HUES48 (cell line): ENCODE results near the gene SRPK2.

ENCODE experiments used
- H3K27ac ChIP-seq: one replicate; pipeline ENCODE4 v1.7.0; 2013; ENCODE audit warnings: low read depth, low read length, inconsistent platforms
- H3K27me3 ChIP-seq: 2 replicates; pipeline ENCODE4 v1.6.1; 2013; ENCODE audit warnings: mild to moderate bottlenecking, low read length; ENCODE audit not compliant: control insufficient read depth, insufficient read depth
- H3K36me3 ChIP-seq: 2 replicates; pipeline ENCODE4 v1.6.1; 2013; ENCODE audit warnings: low read length; ENCODE audit not compliant: control insufficient read depth, insufficient read depth
- H3K4me1 ChIP-seq: 2 replicates; pipeline ENCODE4 v1.6.1; 2013; ENCODE audit warnings: mild to moderate bottlenecking, low read length; ENCODE audit not compliant: control insufficient read depth, insufficient read depth
- H3K4me3 ChIP-seq: 2 replicates; pipeline ENCODE4 v1.5.1; 2013; ENCODE audit warnings: mild to moderate bottlenecking, low read depth, low read length
- H3K9ac ChIP-seq: 2 replicates; pipeline ENCODE4 v1.6.1; 2013; ENCODE audit warnings: mild to moderate bottlenecking, low read depth, low read length, moderate library complexity
- H3K9me3 ChIP-seq: 2 replicates; pipeline ENCODE4 v1.6.1; 2013; ENCODE audit warnings: low read length; ENCODE audit not compliant: control insufficient read depth, insufficient read depth

The SRPK2 gene

GRCh38 chr7:105088456-105088855 is 300.3 kb downstream of the SRPK2 start:
- Histone ChIP-seq H3K27me3 (no peaks in the 10 kb centered on the region), H3K4me1 (no peaks in the 10 kb centered on the region), H3K27ac (no peak overlapping the region), H3K9me3 (no peaks in the 10 kb centered on the region), H3K9ac (no peak overlapping the region), H3K36me3 (peaks cover 75% of the 10 kb centered on the region), H3K4me3 (no peak overlapping the region)

- H3K9me3 ChIP-seq: no peaks in the 10 kb centered on the region
- no peak overlapping the region for H3K4me3 ChIP-seq
- H3K9ac ChIP-seq: no peak overlapping the region
Measured at GRCh38 chr7:105087981-105088380, 300.7 kb downstream of the SRPK2 start.

DNA sequence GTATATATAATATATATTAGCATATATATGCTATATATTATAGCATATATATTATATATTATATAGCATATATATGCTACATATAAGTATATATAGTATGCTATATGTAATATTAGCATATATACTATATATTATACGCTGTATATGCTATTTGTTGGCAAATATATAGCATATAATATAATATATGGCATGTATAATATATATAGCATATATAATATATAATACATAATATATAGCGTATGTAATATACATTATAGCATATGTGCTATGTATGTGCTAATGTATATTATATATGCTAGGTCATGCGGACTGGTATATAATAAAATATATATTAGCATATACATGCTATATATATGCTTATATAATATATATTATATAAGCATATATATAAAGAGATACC is 301.9 kb downstream of the SRPK2 start:
- Histone ChIP-seq H3K27ac (no peak overlapping the region), H3K4me3 (no peak overlapping the region), H3K27me3 (no peaks in the 10 kb centered on the region), H3K36me3 (peaks cover 78% of the 10 kb centered on the region), H3K4me1 (no peaks in the 10 kb centered on the region), H3K9ac (no peak overlapping the region), H3K9me3 (no peaks in the 10 kb centered on the region)

More at GRCh38 chr7:105087981-105088380, 300.7 kb downstream of the SRPK2 start:
- Histone ChIP-seq H3K4me1 (no peaks in the 10 kb centered on the region), H3K36me3 (peaks cover 77% of the 10 kb centered on the region), H3K27ac (no peak overlapping the region), H3K27me3 (no peaks in the 10 kb centered on the region)

GRCh38 chr7:105084581-105084980 is 304.1 kb downstream of the SRPK2 start:
- Histone ChIP-seq H3K9ac (no peak overlapping the region), H3K4me1 (no peaks in the 10 kb centered on the region), H3K27me3 (no peaks in the 10 kb centered on the region), H3K27ac (no peak overlapping the region), H3K9me3 (no peaks in the 10 kb centered on the region), H3K4me3 (no peak overlapping the region), H3K36me3 (peaks cover 78% of the 10 kb centered on the region)

DNA sequence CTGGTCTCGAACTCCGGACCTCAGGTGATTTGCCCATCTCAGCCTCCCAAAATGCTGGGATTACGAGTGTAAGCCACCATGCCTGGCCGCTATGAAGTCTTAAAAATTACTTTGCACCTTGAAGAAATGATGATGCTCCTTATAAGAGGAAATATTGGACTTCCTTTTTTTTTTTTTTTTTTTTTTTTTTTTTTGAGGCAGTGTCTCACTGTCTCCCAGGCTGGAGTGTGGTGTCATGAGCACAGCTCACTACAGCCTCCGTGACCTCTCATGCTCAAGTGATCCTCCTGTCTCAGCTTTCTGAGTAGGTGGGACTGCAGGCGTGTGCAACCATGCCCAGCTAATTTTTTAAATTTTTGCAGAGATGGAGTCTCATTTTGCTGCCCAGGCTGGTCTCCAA is 309.4 kb downstream of the SRPK2 start:
- Histone ChIP-seq H3K27ac (no peak overlapping the region), H3K9ac (no peak overlapping the region), H3K36me3 (peaks cover 97% of the 10 kb centered on the region), H3K4me1 (no peaks in the 10 kb centered on the region), H3K4me3 (no peak overlapping the region), H3K9me3 (no peaks in the 10 kb centered on the region), H3K27me3 (no peaks in the 10 kb centered on the region)

DNA sequence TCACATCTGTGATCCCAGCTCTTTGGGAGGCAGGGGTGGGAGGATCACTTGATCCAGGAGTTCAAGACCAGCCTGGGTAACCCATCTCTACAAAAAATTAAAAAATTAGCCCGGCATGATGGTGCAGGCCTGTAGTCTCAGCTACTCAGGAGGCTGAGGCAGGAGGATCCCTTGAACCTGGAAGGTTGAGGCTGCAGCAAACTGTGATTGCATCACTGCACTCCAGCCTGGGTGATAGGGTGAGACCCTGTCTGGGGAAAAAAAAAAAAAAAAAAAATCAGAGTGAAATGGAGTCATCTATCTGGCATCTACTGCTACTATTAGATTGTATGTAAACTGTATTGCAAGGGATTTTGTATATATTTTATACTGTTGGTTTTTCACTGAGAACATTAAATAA is 315.6 kb downstream of the SRPK2 start:
- Histone ChIP-seq H3K9me3 (no peaks in the 10 kb centered on the region), H3K27me3 (no peaks in the 10 kb centered on the region), H3K36me3 (peaks cover 91% of the 10 kb centered on the region), H3K4me3 (no peak overlapping the region), H3K9ac (no peak overlapping the region), H3K4me1 (no peaks in the 10 kb centered on the region), H3K27ac (no peak overlapping the region)

DNA sequence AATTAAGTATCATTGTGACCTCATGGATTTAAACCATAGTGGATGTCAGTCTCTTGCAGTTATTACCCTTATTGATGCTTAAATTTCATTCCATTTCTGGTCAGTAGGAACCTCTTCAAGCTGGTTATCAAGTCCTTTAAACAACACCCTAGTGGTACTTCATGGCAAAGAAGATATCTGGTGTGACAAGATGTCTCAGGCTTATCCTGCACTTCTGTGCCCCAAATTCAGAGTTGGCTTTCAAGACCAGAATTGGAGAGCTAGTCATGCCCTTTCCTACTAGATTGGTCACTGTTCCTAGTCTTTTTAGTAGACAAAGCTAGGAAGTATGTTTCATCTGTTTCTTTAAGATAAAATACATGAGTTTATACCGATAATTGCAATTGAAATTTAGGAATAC is 319.8 kb downstream of the SRPK2 start:
- no peak overlapping the region for H3K4me3 ChIP-seq
- peaks cover 91% of the 10 kb centered on the region for H3K36me3 ChIP-seq
- H3K9ac ChIP-seq: no peak overlapping the region
- no peaks in the 10 kb centered on the region for H3K9me3 ChIP-seq
- H3K4me1 ChIP-seq: no peaks in the 10 kb centered on the region
- H3K27me3 ChIP-seq: no peaks in the 10 kb centered on the region
- no peak overlapping the region for H3K27ac ChIP-seq

DNA sequence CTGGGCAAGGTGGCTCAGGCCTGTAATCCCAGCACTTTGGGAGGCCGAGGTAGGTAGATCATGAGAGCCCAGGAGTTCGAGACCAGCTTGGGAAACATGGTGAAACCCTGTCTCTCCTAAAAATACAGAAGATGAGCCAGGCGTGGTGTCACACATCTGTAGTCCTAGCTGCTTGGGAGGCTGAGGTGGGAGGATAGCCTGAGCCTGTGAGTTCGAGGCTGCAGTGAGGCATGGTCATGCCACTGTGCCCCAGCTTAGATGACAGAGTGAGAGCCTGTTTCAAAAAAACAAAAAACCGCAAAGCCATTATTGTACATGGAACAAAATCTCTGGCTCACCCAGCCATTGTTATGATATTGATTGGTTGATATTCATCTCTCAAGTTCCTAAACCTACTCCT is 321.0 kb downstream of the SRPK2 start:
- 0 out of 2 replicates have a peak, but pooled peaks cover 4% of the 10 kb centered on the region for H3K4me1 ChIP-seq
- H3K27me3 ChIP-seq: no peaks in the 10 kb centered on the region
- H3K9ac ChIP-seq: no peak overlapping the region
- no peak overlapping the region for H3K27ac ChIP-seq
- H3K9me3 ChIP-seq: no peaks in the 10 kb centered on the region
- peaks cover 90% of the 10 kb centered on the region for H3K36me3 ChIP-seq
- no peak overlapping the region for H3K4me3 ChIP-seq
